Esophagus muscularis mucosa (tissue), 4 donors: ENCODE measurements around the gene ADAMTS17. TPM values are rescaled to one million over a fixed set of nuclear protein-coding genes. Genes with fewer than 3 reads are reported as not detected.
"Not testable (repeated sequence)": the region's sequence is repeated elsewhere in the genome, so short reads cannot be mapped to it uniquely, and the experiment has no call there.

ENCODE experiments used
- DNase-seq: peaks from one replicate; pipeline ENCODE4 v3.0.0-alpha.2; 2017; ENCODE audit errors: extremely low spot score
- H3K27ac ChIP-seq, 4 donors: fragments of 200-600 bp; sonication (generic); replicated peaks in 1 of 4; 1 replicate in 3 of 4; 2 replicates in 1 of 4; pipeline ENCODE4 v1.5.1; 2016 to 2019; ENCODE audit warnings: mild to moderate bottlenecking in 1 of 4
- H3K27me3 ChIP-seq, 4 donors: fragments of 200-600 bp; sonication (generic); one replicate each; pipeline versions ENCODE4 v1.5.1 to v1.6.0; 2016 to 2019
- H3K36me3 ChIP-seq, 4 donors: fragments of 200-600 bp; sonication (generic); one replicate each; pipeline ENCODE4 v1.5.1; 2016 to 2019
- H3K4me1 ChIP-seq, 4 donors: fragments of 200-600 bp; sonication (generic); one replicate each; pipeline ENCODE4 v1.5.1; 2016 to 2019
- H3K4me3 ChIP-seq, 4 donors: fragments of 200-600 bp; sonication (generic); 1 replicate in 2 of 4; 2 replicates in 2 of 4; pipeline ENCODE4 v1.5.1; 2016 to 2019; ENCODE audit warnings: mild to moderate bottlenecking in 4 of 4, moderate library complexity in 1 of 4
- H3K9me3 ChIP-seq, 4 donors: fragments of 200-600 bp; sonication (generic); 1 replicate in 3 of 4; 2 replicates in 1 of 4; pipeline ENCODE4 v1.5.1; 2016 to 2019
- EP300 ChIP-seq: sonication (generic); formaldehyde crosslinking; IDR thresholded peaks from one replicate; pipeline ENCODE4 v1.6.1; 2017; ENCODE audit warnings: antibody characterized with exemption
- POLR2A ChIP-seq: fragments of 450-650 bp; IDR thresholded peaks from one replicate; pipeline ENCODE4 v1.6.1; 2017; ENCODE audit warnings: antibody characterized with exemption, moderate library complexity, mild to moderate bottlenecking, low read depth
- POLR2AphosphoS5 ChIP-seq, 2 donors: sonication (generic); formaldehyde crosslinking; IDR thresholded peaks; one replicate each; pipeline ENCODE4 v1.6.1; 2017; ENCODE audit warnings: antibody characterized with exemption in 2 of 2
- WGBS: methylation state at CpG from one replicate; pipeline ENCODE4 v1.1.5; 2018; 5-methylcytosine and 5-hydroxymethylcytosine counted together
- intact Hi-C: fragments of 100-400 bp; cut with DNase I; formaldehyde crosslinking; loops from one replicate; pipeline ENCODE4 v1.15.1; 2023
- total RNA-seq, 4 donors: library from RNA; depleted of rRNA; stranded (reverse); fragments of >200 nt; gene quantifications; one replicate each; pipeline versions ENCODE4 v1.1.0 to v1.2.1, GENCODE V29; 2016
- TF ChIP-seq, protein P1 (sequence below), 3 experiments: fragments of 200-600 bp in 2 of 3; fragments of 450-650 bp in 1 of 3; sonication (generic) in 2 of 3; IDR thresholded peaks; one replicate each; pipeline ENCODE4 v1.5.1; 2017 to 2019; ENCODE audit warnings: antibody characterized with exemption in 3 of 3, mild to moderate bottlenecking in 2 of 3, moderate library complexity in 1 of 3

ADAMTS17 gene
- total RNA-seq, 4 donors from 2014 or later: 5.3 to 12.0 (median 6.6) TPM

DNA sequence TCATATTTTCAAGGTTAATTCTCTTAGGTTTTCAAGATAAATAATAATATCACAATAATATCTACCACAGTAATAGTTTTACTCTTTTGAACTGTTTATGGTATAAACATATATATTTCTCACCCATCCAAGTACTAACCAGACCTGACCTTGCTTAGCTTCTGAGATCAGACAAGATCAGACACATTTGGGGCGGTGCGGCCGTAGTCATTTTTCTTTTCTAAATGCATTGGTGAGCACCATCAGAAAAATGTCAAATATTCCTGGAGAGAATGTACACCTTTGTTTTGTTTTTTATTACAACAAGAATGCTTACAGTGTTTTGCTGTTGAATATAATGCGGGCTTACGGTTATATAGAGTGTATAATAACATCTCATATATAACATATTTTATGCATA, 267.8 kb downstream of the ADAMTS17 start:
- Histone ChIP-seq H3K27ac (no peak overlapping the region), H3K36me3 (no peaks in the 10 kb centered on the region), H3K9me3 (no peaks in the 10 kb centered on the region), H3K4me3 (no peak overlapping the region), H3K4me1 (no peaks in the 10 kb centered on the region), H3K27me3 (no peaks in the 10 kb centered on the region)
- WGBS: 94% methylated on average over 5 of the region's 5 CpGs
- TF ChIP-seq POLR2AphosphoS5 (IDR thresholded peaks at IDR 0.05) (no peak), POLR2A (no peak), EP300 (no peak)
- TF ChIP-seq, protein P1, sequence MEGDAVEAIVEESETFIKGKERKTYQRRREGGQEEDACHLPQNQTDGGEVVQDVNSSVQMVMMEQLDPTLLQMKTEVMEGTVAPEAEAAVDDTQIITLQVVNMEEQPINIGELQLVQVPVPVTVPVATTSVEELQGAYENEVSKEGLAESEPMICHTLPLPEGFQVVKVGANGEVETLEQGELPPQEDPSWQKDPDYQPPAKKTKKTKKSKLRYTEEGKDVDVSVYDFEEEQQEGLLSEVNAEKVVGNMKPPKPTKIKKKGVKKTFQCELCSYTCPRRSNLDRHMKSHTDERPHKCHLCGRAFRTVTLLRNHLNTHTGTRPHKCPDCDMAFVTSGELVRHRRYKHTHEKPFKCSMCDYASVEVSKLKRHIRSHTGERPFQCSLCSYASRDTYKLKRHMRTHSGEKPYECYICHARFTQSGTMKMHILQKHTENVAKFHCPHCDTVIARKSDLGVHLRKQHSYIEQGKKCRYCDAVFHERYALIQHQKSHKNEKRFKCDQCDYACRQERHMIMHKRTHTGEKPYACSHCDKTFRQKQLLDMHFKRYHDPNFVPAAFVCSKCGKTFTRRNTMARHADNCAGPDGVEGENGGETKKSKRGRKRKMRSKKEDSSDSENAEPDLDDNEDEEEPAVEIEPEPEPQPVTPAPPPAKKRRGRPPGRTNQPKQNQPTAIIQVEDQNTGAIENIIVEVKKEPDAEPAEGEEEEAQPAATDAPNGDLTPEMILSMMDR (IDR thresholded peaks at IDR 0.05): no peak
- intact Hi-C loops: no loop called here
- no peak for DNase-seq

DNA sequence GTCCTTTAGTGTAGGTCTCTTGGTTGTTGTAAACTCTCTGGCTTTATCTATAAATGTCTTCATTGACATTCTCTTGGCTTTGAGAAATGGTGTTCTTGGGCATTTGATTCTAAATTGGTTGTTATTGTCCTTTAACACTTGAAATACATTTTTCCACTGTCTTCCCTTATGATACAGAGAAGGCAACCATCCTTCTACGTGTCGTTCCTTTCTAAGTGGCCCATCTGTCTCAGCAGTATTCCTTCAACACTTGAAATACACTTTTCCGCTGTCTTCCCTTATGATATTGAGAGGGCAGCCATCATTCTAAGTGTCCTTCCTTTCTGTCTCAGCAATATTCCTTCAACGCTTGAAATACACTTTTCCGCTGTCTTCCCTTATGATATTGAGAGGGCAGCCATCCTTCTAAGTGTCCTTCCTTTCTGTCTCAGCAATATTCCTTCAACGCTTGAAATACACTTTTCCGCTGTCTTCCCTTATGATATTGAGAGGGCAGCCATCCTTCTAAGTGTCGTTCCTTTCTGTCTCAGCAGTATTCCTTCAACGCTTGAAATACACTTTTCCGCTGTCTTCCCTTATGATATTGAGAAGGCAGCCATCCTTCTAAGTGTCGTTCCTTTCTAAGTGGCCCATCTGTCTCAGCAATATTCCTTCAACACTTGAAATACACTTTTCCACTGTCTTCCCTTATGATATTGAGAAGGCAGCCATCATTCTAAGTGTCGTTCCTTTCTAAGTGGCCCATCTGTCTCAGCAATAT, 275.1 kb downstream of the ADAMTS17 start:
- H3K27ac ChIP-seq, H3K4me1 ChIP-seq, intact Hi-C loops, H3K36me3 ChIP-seq, H3K27me3 ChIP-seq, H3K9me3 ChIP-seq, DNase-seq, H3K4me3 ChIP-seq: not testable (repeated sequence)
- WGBS: 79% methylated on average over 10 of the region's 12 CpGs

DNA sequence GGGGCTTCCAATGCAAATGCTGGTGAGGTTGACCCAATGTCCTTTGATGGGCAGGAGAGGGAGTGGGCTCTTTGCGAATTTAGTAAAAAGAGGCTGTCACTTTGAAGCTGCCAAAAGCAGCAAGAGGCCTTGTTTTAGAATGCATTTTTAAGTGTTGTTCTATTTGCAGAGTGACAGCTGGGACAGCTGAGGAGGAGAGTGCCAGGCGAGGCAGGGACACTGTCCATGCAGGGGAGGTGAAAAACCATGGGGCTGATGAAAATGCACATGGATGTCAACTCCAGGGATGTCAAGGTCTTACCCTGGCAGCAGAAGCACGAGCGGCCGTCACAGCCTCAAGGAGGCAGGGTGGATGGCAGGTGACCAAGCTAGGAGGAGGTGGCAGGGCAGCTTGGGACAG, 279.8 kb downstream of the ADAMTS17 start:
- Histone ChIP-seq H3K4me3 (no peak overlapping the region), H3K27ac (no peak overlapping the region), H3K9me3 (no peaks in the 10 kb centered on the region), H3K27me3 (no peaks in the 10 kb centered on the region), H3K36me3 (no peaks in the 10 kb centered on the region), H3K4me1 (peaks cover 9 to 12% (median 11%) of the 10 kb centered on the region in 4 donors)
- intact Hi-C loops: no loop called here
- TF ChIP-seq, protein P1 (IDR thresholded peaks at IDR 0.05): no peak
- TF ChIP-seq EP300 (no peak), POLR2A (no peak), POLR2AphosphoS5 (IDR thresholded peaks at IDR 0.05) (no peak)
- 83% methylated on average over 5 of the region's 5 CpGs for WGBS
- DNase-seq: no peak

DNA sequence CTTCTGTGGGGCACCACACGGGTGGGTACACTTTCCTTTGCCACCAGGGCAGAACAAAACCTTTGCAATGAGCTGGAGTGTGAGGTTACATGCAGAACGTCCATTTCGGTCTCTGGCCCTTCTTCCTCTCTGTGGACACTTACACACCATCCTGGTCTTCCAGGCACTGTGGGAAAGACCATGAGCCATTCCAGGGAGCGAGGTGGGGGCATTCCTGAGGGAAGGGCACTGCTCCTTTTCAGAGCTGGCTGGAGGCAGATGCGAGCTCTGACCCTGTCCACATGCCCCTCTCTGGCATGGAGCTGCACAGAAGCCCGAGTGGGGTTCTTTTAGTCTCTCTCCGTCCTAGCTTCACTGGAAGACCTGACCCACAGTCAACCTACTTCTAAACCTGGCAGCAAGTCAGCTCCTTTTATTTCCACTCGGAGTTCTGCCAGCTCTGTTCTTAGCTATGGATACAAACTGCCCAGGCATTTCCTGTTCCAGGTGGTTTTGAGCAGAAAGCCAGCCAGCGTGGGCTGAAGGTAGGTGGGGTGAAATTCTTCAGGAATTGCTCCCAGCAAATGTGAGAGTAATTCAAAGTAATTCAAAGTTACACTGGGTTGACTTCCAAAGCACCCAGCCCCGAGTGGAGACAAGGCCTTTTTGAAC, 281.4 kb downstream of the ADAMTS17 start:
- Histone ChIP-seq H3K9me3 (no peaks in the 10 kb centered on the region), H3K27ac (no peak overlapping the region), H3K4me1 (peaks cover 9 to 12% (median 11%) of the 10 kb centered on the region in 4 donors), H3K4me3 (no peak overlapping the region), H3K27me3 (no peaks in the 10 kb centered on the region), H3K36me3 (no peaks in the 10 kb centered on the region)
- TF ChIP-seq, protein P1 (IDR thresholded peaks at IDR 0.05): no peak
- TF ChIP-seq POLR2AphosphoS5 (IDR thresholded peaks at IDR 0.05) (no peak), EP300 (no peak), POLR2A (no peak)
- intact Hi-C loops: no loop called here
- no peak for DNase-seq
- WGBS: 57% methylated on average over 9 of the region's 10 CpGs

DNA sequence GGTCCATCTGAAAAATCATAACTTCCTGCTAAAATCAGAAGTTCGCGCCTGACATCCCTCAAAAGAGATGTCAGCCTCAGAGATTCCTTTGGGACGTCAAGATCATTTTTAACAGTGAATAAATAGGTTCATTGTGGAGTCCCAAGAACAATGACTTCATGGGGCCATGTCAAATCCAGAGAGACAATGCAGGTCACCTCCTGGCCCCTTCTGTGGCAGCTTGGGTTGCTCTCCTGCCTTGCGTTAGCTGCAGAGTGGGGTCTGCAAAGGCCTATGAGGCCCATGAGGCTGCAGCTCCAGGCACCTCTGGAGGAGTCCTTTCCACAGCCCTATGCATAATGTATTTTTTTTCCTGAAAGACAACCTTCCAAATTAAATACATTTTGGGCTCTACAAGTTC, 282.3 kb downstream of the ADAMTS17 start:
- Histone ChIP-seq H3K4me1 (peaks cover 9 to 12% (median 11%) of the 10 kb centered on the region in 4 donors), H3K36me3 (no peaks in the 10 kb centered on the region), H3K9me3 (no peaks in the 10 kb centered on the region), H3K4me3 (no peak overlapping the region), H3K27ac (no peak overlapping the region), H3K27me3 (no peaks in the 10 kb centered on the region)
- intact Hi-C loops: no loop called here
- TF ChIP-seq, protein P1 (IDR thresholded peaks at IDR 0.05): no peak
- TF ChIP-seq POLR2AphosphoS5 (IDR thresholded peaks at IDR 0.05): no peak
- no peak for TF ChIP-seq POLR2A
- TF ChIP-seq EP300: no peak
- 91% methylated on average over 3 of the region's 4 CpGs for WGBS
- no peak for DNase-seq
